ENCODE data around the gene TSSK2.

The TSSK2 gene

DNA sequence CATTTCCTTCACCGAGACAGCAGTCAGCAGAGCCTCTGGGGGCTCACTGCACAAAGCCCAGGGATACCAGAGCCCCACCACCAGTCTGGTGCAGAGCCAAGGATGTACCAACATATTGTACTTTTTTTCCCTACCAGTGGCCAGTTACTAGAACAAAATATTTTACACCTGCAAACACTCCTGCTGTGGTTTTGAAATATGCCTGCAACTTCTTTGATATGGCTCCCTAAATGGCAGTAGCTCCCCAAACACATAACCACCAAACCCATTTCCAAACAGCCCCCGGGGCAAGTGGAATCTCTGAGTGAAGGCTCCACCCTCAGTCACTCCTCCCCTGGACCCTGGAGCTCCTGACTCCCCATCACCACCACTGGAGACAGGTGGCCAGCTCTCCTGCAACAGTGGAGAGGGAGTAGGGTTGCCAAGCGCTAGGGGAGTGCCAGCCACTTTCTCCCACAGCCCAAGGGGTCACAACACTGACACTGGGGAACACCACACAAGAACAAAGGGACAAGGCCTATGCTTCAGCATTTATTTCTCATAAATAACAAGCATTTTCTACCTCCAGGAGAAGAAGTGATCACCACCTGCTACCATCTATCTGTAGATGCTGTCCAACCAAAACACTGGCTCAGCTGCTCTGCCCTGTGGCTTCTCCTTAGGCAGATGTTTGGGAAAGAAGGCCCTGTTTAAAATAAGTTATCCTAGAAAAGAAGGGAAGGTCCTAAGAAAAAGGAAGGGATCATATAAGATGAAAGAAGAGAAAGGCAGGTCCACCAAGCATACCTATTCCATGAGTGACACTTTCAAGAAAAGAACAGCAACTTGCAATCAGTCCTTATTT, 24.0 kb upstream of the TSSK2 start:
- no peak for DNase-seq (ENCODE audit: low read depth)

GRCh38 chr22:19107730-19108074, 23.4 kb upstream of the TSSK2 start:
- DNase-seq (ENCODE audit: low read depth) = no peak

- DNase-seq (ENCODE audit: low read depth) = no peak
Observed at GRCh38 chr22:19108807-19109197, 22.3 kb upstream of the TSSK2 start.

- no peak for DNase-seq (ENCODE audit: low read depth)
Observed at GRCh38 chr22:19109198-19110063, 21.7 kb upstream of the TSSK2 start.

DNA sequence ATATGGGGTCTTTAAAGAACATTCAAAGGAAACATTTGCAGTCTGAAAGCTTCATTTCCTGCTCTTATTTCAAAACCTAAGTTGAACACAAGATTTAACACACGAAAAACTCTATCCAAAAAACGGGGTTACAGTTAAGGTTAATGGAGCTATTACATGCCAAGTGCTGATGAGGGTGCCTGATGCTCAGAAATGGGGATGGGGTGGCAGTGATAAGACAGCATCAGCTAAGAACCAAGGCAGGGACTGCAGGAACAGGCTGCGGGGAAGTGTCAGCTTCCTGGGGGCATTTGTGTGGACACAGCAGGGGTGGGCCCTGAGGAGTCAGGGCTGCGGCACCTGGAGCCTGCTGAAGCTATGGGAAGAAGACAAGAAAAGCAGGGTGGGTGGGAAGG, 21.0 kb upstream of the TSSK2 start:
- DNase-seq (ENCODE audit: low read depth) = no peak

GRCh38 chr22:19110646-19111045, 20.5 kb upstream of the TSSK2 start:
- DNase-seq (ENCODE audit: low read depth) = no peak

DNA sequence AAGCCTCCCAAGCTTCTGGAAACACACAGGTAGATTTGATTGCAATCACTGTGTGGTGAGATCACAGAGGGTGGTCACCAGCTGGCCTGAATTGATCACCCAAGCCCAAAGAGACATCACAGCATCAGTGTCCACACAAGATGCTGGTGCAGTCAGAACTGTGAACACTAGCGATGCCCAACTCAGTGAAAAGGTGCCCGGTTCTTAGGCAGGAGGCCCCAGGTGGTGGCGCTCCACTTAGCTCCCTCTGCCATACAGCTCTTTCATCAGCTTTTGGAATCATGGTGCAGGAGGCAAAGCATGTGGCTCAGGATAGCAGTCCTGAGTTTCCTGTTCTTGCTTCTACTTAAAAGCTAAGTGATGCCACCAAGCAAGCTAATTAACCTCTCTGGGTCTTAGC, 20.0 kb upstream of the TSSK2 start:
- no peak for DNase-seq (ENCODE audit: low read depth)

- no peak for DNase-seq (ENCODE audit: low read depth)
Observed at GRCh38 chr22:19111584-19111983, 19.5 kb upstream of the TSSK2 start.

DNA sequence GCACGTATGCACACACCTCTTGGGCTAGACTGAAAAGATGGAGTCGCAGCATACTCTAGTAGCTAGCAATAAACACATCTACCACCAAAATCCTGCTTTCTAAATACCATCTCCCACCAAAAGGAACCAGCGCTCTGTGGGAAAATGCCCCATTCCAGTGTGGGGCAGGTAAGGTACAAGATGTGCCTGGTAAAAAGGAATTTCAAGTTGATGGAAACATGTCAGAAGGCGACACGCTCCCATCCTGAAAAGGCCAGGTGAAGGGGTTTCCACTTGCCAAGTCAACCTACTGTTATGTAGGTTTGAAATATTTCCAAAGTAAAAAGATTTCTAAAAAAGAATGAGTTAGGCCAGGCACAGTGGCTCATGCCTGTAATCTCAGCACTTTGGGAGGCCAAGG, 17.7 kb upstream of the TSSK2 start:
- no peak for DNase-seq (ENCODE audit: low read depth)

- DNase-seq (ENCODE audit: low read depth) = no peak
Observed at GRCh38 chr22:19114984-19115552, 16.0 kb upstream of the TSSK2 start.

DNA sequence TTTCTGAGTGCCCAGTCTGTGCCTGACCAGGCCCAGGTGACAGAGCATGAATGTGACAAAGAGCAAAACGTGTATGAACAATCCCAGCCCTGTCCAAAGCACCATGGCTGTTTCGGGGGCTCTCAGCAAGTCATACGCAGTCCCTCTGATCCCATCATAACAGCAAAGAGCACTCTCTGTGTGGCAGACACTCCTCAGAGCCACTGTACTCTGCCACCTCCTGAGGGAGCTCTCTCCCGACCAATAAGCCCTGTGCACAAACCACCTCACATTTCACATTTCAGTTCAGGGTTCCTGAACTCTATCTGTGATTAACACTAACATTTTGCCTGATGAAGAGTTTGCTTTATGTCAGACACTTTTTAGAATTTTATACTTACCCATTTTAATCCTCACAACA, 15.5 kb upstream of the TSSK2 start:
- no peak for DNase-seq (ENCODE audit: low read depth)

DNA sequence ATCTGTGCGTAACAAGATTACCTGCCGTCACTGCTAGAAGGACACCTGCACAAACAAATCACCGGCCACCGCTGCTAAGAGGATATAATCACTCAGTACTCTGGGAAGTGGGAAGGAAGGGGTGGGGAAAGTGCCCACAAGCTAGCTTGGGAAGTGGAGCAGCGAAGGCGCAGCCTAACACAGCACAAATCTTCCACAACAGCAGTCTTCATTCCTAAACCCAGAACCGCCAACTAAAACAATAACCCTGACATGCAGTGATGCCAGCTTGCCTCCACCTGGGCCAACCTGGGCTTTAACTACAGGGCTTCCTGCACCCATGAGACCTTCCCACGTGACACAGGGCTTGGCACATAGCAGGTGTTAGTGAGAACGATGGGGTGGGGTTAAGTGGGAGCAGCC, 14.0 kb upstream of the TSSK2 start:
- no peak for DNase-seq (ENCODE audit: low read depth)

GRCh38 chr22:19118329-19118880, 12.7 kb upstream of the TSSK2 start:
- DNase-seq (ENCODE audit: low read depth) = peak; percentile 13

- no peak for DNase-seq (ENCODE audit: low read depth)
Observed at GRCh38 chr22:19119949-19120348, 11.2 kb upstream of the TSSK2 start.

- peak; percentile 26 for DNase-seq (ENCODE audit: low read depth)
Observed at GRCh38 chr22:19120829-19121630, 10.1 kb upstream of the TSSK2 start.

DNA sequence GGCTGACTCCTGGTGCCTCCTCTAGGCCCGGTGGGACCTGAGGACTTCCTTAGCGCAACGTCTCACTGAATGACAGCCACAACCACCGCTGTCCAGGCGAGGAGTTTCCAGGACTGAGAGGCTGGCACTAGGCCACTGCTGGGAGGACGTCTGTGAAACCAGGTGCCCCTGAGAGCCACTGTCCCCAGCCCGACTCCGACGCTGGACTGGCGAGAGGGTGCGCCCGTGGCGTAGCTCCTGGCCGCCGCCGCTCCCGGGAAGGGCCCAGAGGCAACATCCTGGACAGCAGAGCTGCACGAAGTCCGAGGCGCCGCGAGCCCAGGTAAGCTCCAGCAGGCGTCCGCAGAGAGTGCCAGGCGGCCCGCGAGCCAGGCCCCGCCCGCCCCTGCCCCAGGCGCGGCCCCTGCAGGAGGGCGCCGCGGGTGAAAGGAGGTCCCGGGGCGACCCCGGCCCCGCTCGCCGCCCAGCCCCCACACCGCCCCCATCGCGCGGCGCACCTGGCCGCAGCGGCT, 9.4 kb upstream of the TSSK2 start:
- no peak for DNase-seq (ENCODE audit: low read depth)

- DNase-seq (ENCODE audit: low read depth) = peak; percentile 93
Observed at GRCh38 chr22:19122143-19122751, 8.9 kb upstream of the TSSK2 start, which contains the start of gene DGCR2. Gene DGCR2, minus strand, starts transcription at chr22:19122412. Its CDS starts 206 bp downstream, at chr22:19122206.

DNA sequence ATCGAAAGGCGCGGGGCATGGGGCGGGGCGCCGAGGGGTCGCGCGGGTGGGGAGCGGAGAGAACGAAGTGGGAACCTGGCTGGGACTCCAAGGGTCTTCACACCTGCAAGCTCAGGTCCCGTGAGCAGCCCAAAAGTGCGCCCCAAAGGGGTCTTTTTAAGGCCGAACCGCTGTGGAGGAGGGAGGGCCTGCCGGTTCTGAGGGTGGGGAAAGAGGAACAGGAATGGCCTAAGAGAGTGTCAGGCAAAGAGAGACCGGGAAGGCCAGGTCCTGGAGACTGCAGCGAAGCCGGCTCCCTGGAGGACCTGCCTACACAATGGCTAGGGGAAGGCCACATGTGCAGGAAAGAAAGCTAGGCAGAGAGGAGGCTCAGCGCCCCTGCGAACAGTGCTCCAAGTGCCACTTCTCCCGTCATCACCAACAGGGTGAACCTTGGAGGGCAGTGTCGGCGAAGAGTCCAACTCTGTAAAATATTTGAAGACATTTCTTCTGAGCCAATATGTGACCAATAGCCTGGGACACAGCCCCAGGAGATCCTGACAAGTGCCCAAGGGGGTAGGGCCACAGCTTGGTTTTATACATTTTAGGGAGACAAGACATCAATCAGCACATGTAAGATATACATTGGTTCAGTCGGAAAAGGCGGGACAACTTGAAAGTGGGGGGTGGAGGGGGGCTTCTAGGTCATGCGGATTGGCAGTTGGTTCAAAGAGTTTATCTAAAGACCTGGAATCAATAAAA, 8.2 kb upstream of the TSSK2 start:
- DNase-seq (ENCODE audit: low read depth) = no peak

GRCh38 chr22:19123936-19124335, 7.2 kb upstream of the TSSK2 start:
- DNase-seq (ENCODE audit: low read depth) = no peak

DNA sequence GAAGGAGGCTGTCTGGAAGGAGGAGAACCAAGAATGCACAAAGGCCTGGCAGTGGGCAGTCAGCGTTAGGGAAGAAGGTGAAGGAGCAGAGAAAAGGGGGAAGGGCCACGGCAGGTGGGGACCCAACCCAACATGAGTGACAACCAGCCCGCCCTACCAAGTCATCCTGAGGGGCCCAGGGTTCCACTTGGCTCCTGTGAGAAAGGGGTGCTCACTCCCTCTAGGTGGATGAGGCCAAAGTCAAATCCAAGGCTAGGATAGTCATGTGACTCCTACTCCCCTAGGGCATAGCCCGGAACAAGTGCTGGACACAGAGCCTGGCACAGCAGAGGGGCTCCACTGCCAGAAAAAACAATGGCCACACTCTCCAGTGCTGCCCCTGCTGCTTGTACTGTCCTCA, 6.7 kb upstream of the TSSK2 start:
- DNase-seq (ENCODE audit: low read depth) = no peak

Data from activated T-cell treated with anti-CD3 and anti-CD28 coated beads for 24 hours (primary cell).